ENCODE data around the gene FAM200B.

Gene FAM200B

GRCh38 chr4:15668566-15669435, 12.8 kb upstream of the FAM200B start:
- DNase-seq, result no peak

GRCh38 chr4:15670576-15670975, 11.1 kb upstream of the FAM200B start:
- DNase-seq, result no peak

DNA sequence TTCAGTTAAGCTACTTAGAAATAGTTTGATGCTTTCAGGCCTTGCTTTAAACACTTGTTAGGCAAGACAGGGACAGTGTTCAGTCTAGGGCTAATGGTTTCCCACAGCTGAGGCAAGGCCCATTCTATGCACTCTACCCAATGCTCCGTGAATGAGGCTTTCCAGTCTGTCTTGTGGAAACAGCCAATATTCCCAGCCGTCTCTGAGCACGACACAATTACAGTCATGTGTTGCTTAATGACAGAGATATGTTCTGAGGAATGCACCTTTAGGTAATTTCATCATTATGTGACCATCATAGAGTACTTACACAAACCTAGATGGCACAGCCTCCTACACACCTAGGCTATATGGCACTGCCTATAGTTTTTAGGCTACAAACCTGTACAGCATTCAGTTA, 9.5 kb upstream of the FAM200B start:
- DNase-seq, result no peak

DNA sequence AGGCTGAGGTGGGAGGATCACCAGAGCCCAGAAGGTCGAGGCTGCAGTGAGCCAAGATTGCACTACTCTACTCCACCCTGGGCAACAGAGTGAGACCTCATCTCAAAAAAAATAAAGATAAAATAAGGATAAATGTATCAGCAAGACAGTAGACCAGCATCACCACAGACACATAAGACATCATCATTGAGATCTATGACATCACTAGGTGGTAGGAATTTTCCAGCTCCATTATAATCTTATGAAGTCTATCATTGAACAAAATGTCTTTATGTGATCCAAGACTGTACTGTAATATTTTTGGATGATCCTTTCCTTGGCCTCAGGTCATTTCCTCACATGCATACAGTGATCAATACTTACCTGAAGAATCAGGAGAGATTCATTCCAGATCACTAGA, 8.3 kb upstream of the FAM200B start:
- DNase-seq, result no peak

- no peak for DNase-seq
These were observed 7.6 kb upstream of the FAM200B start for GRCh38 chr4:15674046-15674445.

- DNase-seq, result no peak
These were observed 6.7 kb upstream of the FAM200B start for GRCh38 chr4:15674926-15675325.

DNA sequence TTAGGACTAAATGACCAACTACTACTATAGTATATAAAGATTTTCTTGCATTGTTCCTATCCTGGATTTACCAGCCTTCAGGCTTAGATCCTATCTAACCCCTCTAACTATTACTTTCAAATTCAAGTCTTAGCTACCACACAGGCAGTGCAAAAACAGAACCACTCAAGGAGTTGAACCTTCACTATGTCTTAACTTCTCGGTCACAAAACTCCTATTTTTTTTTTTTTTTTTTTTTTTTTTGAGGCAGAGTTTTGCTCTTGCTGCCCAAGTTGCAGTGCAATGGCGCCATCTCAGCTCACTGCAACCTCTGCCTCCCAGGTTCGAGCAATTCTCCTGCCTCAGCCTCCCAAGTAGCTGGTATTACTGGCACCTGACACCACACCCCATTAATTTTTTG, 6.3 kb upstream of the FAM200B start:
- DNase-seq, result no peak

GRCh38 chr4:15676039-15676438, 5.6 kb upstream of the FAM200B start:
- DNase-seq, result no peak

GRCh38 chr4:15676899-15677298, 4.7 kb upstream of the FAM200B start:
- no peak for DNase-seq

DNA sequence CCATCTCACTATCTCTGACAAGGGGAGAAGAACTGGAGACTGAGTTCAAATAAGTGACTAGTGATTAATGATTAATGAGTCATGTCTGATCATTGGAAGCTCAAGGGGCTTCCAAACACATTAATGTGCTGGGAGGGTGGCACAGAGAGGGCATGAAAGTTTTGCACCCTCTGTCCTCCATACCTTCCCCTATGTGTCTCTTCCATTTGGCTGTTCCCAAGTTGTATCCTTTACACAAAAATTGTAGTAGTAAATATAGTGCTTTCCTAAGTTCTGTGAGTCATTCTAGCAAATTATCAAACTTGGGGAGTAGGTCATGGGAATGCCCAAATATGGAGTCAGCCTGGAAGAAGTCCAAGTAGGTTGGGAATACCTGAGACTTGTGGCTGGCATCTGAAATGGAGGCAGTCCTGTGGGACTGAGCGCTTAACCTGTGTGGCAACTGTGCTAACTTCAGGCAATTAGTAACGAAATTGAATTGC, 4.1 kb upstream of the FAM200B start:
- peak; percentile 12 for DNase-seq

DNA sequence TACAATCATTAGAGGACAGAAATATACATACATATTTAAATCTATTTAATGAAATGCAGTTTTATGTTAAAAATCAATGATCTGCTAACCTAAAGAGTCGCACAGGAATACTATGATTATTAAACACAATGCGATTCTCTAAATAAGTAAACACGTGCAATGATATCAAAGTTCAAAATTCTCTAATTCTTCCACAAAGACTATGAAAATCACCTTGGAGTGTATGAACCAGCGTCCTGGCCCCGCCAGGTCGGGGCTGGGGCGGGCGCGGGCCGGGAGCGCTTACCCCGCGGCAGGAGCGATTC, 608 bp upstream of the FAM200B start:
- no peak for DNase-seq

DNA sequence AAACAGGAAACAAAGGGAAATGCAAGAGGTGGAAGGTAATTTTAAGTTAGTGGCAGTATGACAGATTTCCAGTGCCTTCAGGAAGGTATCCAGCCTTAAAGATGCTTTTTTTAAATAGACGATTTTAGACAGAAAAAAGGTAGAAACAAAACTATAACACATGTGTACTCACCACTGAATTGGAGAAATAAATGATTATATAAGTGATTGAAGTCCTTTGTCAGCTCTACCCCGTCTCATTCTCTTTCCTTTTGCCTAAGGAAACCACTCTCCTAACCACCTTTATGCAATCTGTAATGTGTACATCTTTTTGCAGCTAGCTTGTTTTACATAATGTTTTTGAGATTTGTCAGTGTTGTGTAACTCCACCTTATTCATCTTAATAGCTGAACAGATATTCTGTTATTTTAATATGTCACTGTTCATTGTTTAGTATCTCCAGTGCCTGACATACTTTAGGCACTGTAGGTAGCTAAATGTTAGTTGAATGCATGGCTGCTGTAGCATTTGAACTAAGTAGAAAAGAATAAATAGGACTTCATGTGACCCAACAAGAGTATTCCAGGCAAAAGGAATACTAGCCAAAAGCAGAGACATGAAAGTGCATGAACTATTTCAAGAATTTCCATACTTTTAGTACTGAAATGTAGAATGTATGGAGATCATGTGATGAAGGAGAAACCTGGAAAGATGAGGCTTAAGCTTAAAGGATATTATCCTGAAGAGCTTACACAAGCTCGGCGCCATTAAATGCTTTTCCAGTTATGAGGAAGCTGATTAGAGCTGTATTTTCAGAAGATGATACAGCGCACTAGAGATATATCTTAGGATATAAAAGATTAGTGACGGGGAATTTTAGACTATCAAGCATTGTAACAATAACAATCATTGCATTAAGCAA, 865 bp downstream of the FAM200B start:
- DNase-seq, result no peak

DNA sequence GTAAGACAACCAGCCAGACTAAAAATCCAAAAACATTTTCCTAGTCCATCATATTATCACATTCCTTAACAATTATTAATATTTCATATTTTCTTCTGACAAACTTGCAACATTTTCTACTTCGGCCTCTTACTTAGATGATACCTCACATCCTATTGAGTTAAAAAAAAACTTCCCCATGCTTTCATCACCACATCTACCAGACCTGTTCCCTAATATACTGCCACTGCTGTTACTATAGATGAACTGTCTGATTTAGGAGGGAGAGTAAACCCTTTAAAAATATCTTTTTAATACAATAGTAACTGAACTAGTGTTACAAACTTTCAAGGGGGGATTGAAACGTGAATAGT, 1.5 kb downstream of the FAM200B start:
- DNase-seq, result no peak

DNA sequence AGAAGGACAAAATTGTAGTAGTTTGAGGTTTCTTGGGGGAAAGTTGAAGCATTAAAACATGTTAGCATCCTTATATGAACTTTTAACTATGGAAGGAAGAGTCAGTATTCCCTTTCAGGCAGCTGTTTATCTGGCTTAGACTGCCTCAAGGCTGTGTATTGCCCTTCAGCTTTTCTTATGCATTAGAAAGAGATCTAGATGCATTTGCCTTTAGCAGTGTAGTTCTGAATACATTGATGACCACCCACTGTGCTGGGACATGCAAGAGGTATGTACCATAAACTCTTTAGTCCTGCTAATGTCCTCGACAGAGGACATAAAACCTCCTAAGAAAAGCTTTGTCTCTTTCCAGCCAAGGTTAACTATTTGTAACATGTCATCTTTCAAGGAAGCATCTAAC, 2.9 kb downstream of the FAM200B start:
- DNase-seq, result no peak

GRCh38 chr4:15688051-15688450, 6.4 kb downstream of the FAM200B start:
- no peak for DNase-seq

DNA sequence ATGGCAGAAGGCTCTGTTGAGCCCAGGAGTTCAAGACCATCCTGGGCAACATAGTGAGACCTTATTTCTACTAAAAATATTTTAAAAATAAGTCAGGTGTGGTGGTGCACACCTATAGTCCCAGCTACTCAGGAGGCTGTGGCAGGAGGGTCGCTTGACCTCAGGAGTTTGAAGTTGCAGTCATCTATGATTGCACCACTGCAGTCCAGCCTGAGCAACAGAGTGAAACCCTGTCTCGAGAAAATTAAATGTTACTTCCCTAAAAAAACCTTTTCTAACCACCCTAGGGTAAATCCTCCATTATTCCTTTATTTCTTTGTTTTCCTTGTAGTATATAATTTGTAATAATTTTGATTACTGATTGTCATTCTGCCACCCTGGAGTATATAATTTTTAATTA, 7.9 kb downstream of the FAM200B start:
- DNase-seq, result no peak

DNA sequence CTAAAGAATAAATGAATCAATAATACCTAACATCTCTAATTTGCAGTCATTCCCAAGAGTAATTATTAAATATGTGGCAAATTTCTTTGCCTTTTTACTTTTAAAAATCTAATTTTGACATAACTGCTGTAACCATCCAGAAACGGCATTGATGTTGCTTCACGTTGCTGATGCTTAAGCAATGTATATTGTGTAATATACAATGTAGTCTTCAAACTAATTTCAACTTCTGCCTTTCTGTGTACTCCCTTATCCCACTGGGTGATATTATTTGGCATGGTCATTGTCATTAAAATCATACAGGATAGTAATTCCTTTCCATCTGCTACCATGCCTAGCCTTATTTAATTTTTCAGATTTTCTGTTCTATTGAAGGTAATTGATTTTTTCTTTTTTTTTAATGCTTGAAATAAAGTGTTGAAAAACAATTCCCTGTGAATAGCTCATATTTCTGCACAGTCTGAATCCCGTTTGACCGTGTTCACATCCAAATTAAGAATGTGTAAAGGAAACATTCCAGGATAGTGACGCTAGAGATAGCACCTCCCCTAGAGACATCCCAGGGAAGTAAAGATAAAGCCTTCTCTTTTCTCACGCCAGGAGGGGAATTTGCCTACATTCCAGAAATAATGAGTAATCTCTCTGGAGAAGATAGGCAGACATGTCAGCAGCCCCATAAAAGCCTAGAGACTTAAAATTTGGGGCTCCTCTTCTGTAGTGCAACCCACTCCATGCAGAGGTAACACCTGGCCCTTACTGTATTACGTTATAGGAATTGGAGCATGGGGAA, 8.6 kb downstream of the FAM200B start:
- no peak for DNase-seq

DNA sequence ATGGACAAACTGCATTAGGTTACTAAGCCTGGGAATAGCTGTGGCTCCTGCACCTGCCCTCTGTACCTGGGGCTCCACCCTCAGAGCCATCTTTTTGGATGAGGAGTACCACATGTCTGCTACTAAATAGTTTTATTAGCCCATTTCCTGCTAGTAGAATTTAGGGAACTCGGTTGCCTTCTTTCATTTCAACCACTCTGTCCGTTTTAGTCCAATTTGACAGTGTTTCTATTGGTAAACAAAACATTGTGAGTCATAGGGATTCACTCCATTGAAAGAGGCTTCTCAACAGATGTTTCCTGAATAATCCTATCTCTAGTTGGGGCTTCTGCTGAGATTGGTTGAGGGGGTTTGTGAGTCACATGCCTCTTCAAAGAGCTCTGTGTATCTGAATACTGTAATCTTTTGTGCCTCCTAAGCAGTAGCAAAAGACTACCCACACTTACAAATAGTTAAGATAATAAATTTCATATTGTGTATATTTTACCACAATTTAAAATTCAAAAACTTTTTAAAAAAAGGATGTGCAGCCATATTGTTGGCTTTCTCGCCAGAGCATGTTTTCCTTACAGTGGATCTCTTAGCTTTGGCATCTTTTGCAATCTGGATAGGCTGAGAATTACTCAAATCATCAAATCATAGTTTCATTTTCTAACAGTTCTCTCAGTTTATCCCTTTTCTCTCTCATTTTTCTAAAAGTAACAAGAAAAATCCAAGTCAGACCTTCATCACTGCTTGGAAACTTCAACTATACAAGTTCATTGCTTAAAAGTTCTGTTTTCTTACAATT, 9.9 kb downstream of the FAM200B start:
- DNase-seq, result no peak

DNA sequence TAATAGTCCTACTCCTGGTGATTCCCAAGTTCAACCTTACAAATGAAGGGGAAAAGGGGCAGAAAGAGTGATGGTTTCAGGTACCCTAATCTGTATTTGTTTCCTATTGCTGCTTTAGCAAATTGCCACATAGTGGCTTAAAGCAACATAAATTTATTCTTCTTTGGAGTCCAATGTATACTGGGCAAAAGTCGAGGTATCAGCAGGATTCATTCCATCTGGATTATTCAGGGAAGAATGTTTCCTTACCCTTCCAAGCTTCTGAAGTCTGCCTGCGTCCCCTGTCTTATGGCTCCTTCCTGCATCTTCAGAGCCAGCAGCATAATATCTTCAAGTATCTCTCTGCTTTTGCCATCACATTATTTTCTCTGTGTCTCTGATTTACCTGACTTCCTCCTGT, 11.0 kb downstream of the FAM200B start:
- no peak for DNase-seq

GRCh38 chr4:15694431-15694830, 12.8 kb downstream of the FAM200B start:
- DNase-seq, result no peak

GRCh38 chr4:15695240-15695699, 13.6 kb downstream of the FAM200B start:
- DNase-seq, result no peak

- no peak for DNase-seq
These were observed 14.1 kb downstream of the FAM200B start for GRCh38 chr4:15695729-15696128.
